Measurements from ENCODE around the gene GAS7.

GRCh38 chr17:10022416-10022815 is 176.0 kb downstream of the GAS7 start:
- TF ChIP-seq, protein P1, sequence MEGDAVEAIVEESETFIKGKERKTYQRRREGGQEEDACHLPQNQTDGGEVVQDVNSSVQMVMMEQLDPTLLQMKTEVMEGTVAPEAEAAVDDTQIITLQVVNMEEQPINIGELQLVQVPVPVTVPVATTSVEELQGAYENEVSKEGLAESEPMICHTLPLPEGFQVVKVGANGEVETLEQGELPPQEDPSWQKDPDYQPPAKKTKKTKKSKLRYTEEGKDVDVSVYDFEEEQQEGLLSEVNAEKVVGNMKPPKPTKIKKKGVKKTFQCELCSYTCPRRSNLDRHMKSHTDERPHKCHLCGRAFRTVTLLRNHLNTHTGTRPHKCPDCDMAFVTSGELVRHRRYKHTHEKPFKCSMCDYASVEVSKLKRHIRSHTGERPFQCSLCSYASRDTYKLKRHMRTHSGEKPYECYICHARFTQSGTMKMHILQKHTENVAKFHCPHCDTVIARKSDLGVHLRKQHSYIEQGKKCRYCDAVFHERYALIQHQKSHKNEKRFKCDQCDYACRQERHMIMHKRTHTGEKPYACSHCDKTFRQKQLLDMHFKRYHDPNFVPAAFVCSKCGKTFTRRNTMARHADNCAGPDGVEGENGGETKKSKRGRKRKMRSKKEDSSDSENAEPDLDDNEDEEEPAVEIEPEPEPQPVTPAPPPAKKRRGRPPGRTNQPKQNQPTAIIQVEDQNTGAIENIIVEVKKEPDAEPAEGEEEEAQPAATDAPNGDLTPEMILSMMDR (IDR thresholded peaks at IDR 0.05) = no peak
- no peak for TF ChIP-seq POLR2A (IDR thresholded peaks at IDR 0.05)
